GM19397 (cell line): ENCODE results near the gene IFIT1B.
"Not testable (repeated sequence)": the region's sequence is repeated elsewhere in the genome, so short reads cannot be mapped to it uniquely, and the experiment has no call there.

Source experiments
- ATAC-seq: cut with Tn5 transposase; IDR thresholded peaks from one replicate; pipeline ENCODE4 v1.9.1; 2021; ENCODE audit warnings: mild to moderate bottlenecking, moderate library complexity; ENCODE audit not compliant: unreplicated experiment

The IFIT1B gene

GRCh38 chr10:89377705-89378637 is at the start of gene IFIT1B:
TSS of gene IFIT1B (plus strand) at chr10:89378056. CDS start at chr10:89378136, 80 bp downstream.
- no peak for ATAC-seq

- ATAC-seq = no peak
Measured at GRCh38 chr10:89329151-89329550, 48.7 kb upstream of the IFIT1B start.

- not testable (repeated sequence) for ATAC-seq
Measured at GRCh38 chr10:89330014-89330413, 47.8 kb upstream of the IFIT1B start.

- ATAC-seq = no peak
Measured at GRCh38 chr10:89330537-89331212, 47.2 kb upstream of the IFIT1B start.

GRCh38 chr10:89331487-89332122 is 46.3 kb upstream of the IFIT1B start:
- not testable (repeated sequence) for ATAC-seq

GRCh38 chr10:89332123-89332633 is 45.7 kb upstream of the IFIT1B start:
- no peak for ATAC-seq

- ATAC-seq = no peak
Measured at GRCh38 chr10:89335226-89335625, 42.6 kb upstream of the IFIT1B start.

- ATAC-seq = no peak
Measured at GRCh38 chr10:89336241-89336640, 41.6 kb upstream of the IFIT1B start.

GRCh38 chr10:89337484-89337883 is 40.4 kb upstream of the IFIT1B start:
- ATAC-seq = no peak

GRCh38 chr10:89338713-89339112 is 39.1 kb upstream of the IFIT1B start:
- no peak for ATAC-seq

- ATAC-seq = no peak
Measured at GRCh38 chr10:89339875-89340274, 38.0 kb upstream of the IFIT1B start.

- no peak for ATAC-seq
Measured at GRCh38 chr10:89341649-89342048, 36.2 kb upstream of the IFIT1B start.

- ATAC-seq = no peak
Measured at GRCh38 chr10:89342206-89342958, 35.5 kb upstream of the IFIT1B start.

GRCh38 chr10:89343089-89343767 is 34.6 kb upstream of the IFIT1B start:
- ATAC-seq = no peak

- ATAC-seq = no peak
Measured at GRCh38 chr10:89344156-89344555, 33.7 kb upstream of the IFIT1B start.

- ATAC-seq = no peak
Measured at GRCh38 chr10:89345367-89346000, 32.4 kb upstream of the IFIT1B start.

GRCh38 chr10:89346405-89347254 is 31.2 kb upstream of the IFIT1B start:
- no peak for ATAC-seq

- no peak for ATAC-seq
Measured at GRCh38 chr10:89347701-89348457, 30.0 kb upstream of the IFIT1B start.
